ENCODE measurements around the gene FGFBP2.

GRCh38 chr4:15976456-15977447, 13.8 kb upstream of the FGFBP2 start:
- no peak for TF ChIP-seq POLR2A (IDR thresholded peaks at IDR 0.05)
- TF ChIP-seq, protein P1, sequence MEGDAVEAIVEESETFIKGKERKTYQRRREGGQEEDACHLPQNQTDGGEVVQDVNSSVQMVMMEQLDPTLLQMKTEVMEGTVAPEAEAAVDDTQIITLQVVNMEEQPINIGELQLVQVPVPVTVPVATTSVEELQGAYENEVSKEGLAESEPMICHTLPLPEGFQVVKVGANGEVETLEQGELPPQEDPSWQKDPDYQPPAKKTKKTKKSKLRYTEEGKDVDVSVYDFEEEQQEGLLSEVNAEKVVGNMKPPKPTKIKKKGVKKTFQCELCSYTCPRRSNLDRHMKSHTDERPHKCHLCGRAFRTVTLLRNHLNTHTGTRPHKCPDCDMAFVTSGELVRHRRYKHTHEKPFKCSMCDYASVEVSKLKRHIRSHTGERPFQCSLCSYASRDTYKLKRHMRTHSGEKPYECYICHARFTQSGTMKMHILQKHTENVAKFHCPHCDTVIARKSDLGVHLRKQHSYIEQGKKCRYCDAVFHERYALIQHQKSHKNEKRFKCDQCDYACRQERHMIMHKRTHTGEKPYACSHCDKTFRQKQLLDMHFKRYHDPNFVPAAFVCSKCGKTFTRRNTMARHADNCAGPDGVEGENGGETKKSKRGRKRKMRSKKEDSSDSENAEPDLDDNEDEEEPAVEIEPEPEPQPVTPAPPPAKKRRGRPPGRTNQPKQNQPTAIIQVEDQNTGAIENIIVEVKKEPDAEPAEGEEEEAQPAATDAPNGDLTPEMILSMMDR (IDR thresholded peaks at IDR 0.05): no peak
